Body of pancreas (tissue), 4 donors: ENCODE data around the gene RIMS3. TPM values are rescaled to one million over a fixed set of nuclear protein-coding genes. Genes with fewer than 3 reads are reported as not detected.
A peak's percentile ranks its signal among the peaks of the same experiment; 100 is the strongest.

Experiments
- ATAC-seq: fragments of 150-250 bp; one replicate; pipeline ENCODE4 v1.9.1; 2016
- DNase-seq, 4 donors: peaks; one replicate each; pipeline ENCODE4 v3.0.0-alpha.2; 2019
- H3K27ac ChIP-seq, 4 donors: fragments of 200-600 bp; sonication (generic); 1 replicate in 3 of 4; 2 replicates in 1 of 4; pipeline versions ENCODE4 v1.5.1 to v1.6.1; 2016 to 2019; ENCODE audit warnings: mild to moderate bottlenecking in 1 of 4, mixed read lengths in 1 of 4, moderate library complexity in 1 of 4
- H3K27me3 ChIP-seq, 2 donors: fragments of 200-600 bp; sonication (generic); one replicate each; pipeline ENCODE4 v1.6.0; 2016; ENCODE audit warnings: mild to moderate bottlenecking in 1 of 2
- H3K36me3 ChIP-seq, 2 donors: fragments of 200-600 bp; sonication (generic); replicated peaks in 1 of 2; 2 replicates each; pipeline ENCODE4 v1.5.1; 2016; ENCODE audit warnings: low read depth in 2 of 2; ENCODE audit not compliant: insufficient read depth in 1 of 2
- H3K4me1 ChIP-seq: fragments of 200-600 bp; sonication (generic); one replicate; pipeline ENCODE4 v1.6.0; 2016
- H3K4me3 ChIP-seq, 2 donors: fragments of 200-600 bp; sonication (generic); 1 replicate in 1 of 2; 2 replicates in 1 of 2; pipeline ENCODE4 v1.5.1; 2016 to 2019
- H3K9me3 ChIP-seq, 3 donors: fragments of 200-600 bp; sonication (generic); 1 replicate in 2 of 3; 2 replicates in 1 of 3; pipeline ENCODE4 v1.5.1; 2016
- POLR2A ChIP-seq, 3 donors: fragments of 450-650 bp; IDR thresholded peaks; one replicate each; pipeline ENCODE4 v1.6.1; 2016; ENCODE audit warnings: antibody characterized with exemption in 3 of 3, mild to moderate bottlenecking in 2 of 3
- WGBS, 2 donors: methylation state at CpG; one replicate each; pipeline ENCODE4 v1.1.5; 2017; 5-methylcytosine and 5-hydroxymethylcytosine counted together
- intact Hi-C: fragments of 100-400 bp; cut with DNase I; formaldehyde crosslinking; loops from one replicate; pipeline ENCODE4 v1.15.1; 2023
- total RNA-seq, 2 donors: library from RNA; depleted of rRNA; stranded (reverse); fragments of >200 nt; gene quantifications; one replicate each; pipeline ENCODE4 v1.1.0, GENCODE V29; 2016
- TF ChIP-seq, protein P1 (sequence below), 7 experiments: fragments of 450-650 bp in 4 of 7; fragments of 200-600 bp in 3 of 7; sonication (generic) in 3 of 7; IDR thresholded peaks; one replicate each; pipeline ENCODE4 v1.5.1; 2016 to 2019; ENCODE audit warnings: antibody characterized with exemption in 7 of 7

RIMS3 gene
- total RNA-seq, 2 donors from 2014 or later, result 0.66 to 2.1 TPM

DNA sequence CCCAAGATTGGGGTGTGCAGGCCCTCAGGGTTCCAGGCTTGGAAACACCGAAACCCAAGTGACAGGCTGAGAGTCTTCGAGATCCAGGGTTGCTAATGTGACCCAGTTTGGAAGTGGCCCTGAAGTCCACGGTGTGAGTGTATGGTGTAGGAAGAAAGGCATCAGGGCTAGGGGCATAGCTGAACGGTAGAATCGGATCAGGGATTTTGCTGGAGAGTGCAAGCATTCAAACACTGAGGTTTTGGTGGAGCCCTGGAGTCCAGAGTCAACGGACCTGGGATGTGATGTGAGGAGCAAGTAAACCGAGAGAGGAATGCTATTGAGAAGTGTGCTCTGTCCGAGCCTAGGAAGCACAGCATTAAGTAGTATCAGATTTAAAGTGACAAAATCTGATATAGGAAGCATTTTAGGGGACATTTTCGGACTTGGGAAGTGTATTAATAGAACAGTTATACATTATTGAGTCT, 27.0 kb upstream of the RIMS3 start:
- Histone ChIP-seq H3K9me3 (no peaks in the 10 kb centered on the region), H3K36me3 (no peaks in the 10 kb centered on the region), H3K4me1 (peaks cover 45% of the 10 kb centered on the region), H3K27me3 (no peaks in the 10 kb centered on the region), H3K27ac (peak overlapping the region; percentile 97 to 99 (median 98)), H3K4me3 (peak overlapping the region; percentile 44 to 80)
- DNase-seq, result peak in 1 of 4 donors; percentile 26
- TF ChIP-seq, protein P1, sequence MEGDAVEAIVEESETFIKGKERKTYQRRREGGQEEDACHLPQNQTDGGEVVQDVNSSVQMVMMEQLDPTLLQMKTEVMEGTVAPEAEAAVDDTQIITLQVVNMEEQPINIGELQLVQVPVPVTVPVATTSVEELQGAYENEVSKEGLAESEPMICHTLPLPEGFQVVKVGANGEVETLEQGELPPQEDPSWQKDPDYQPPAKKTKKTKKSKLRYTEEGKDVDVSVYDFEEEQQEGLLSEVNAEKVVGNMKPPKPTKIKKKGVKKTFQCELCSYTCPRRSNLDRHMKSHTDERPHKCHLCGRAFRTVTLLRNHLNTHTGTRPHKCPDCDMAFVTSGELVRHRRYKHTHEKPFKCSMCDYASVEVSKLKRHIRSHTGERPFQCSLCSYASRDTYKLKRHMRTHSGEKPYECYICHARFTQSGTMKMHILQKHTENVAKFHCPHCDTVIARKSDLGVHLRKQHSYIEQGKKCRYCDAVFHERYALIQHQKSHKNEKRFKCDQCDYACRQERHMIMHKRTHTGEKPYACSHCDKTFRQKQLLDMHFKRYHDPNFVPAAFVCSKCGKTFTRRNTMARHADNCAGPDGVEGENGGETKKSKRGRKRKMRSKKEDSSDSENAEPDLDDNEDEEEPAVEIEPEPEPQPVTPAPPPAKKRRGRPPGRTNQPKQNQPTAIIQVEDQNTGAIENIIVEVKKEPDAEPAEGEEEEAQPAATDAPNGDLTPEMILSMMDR (IDR thresholded peaks at IDR 0.05), result no peak
- TF ChIP-seq POLR2A (IDR thresholded peaks at IDR 0.05), result no peak
- intact Hi-C loops, result no loop called here
- WGBS, 2 donors, result 1% methylated on average over 9 of the region's 9 CpGs
- peak; percentile 16 for ATAC-seq

DNA sequence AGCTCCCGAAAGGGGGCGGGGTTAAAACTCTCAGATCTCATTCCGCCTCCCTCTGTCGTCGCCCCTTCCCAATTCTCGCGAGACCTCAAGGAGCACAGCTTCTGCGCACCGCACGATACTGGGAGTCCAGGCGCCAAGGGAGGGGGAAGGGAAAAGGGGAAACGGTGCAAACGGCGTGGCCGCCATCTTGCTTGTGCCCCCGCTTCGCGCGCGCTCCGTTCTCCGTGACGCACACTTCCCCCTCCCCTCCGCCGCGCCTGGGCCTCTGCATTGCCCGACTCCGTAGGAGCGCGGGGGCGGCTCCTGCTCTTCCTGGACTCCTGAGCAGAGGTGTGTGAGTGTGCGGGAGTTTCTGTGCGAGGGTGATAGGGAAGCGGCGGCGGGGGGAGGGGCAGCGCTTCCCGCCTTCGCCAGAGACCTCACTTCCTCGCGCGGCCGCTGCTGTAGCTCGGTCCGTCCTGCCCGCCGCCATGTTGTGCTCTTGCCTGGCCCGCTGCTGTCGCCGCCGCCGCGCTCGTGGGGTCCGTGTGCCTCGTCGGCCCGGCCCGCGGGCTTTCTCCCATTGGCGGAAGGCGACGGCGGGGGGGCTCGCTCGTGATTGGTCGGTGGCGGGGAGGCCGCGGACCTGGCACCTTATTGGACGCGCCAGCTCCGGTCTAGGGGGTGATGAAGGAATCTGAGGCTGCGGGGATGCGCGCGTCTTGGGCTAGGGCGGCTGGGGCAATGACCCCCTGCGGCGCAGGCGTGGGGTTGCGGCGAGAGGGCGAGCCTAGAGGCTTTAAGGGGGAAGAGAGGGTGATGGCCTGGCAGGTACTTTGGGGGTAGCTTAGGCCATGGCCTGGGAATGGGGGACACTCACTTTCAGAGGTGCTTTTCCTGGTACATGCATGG, 26.3 kb upstream of the RIMS3 start, which contains the start of gene NFYC:
Gene NFYC (plus strand): TSS at position 167 of the 891 bp plus-strand sequence. CDS start 47,140 bp downstream, outside the sequence.
- peaks cover 39% of the 10 kb centered on the region for H3K4me1 ChIP-seq
- WGBS, 2 donors, result 0 to 1% methylated on average over 40 to 84 of the region's 84 CpGs
- H3K36me3 ChIP-seq, result no peaks in the 10 kb centered on the region
- DNase-seq, result peak; percentile 97 to 99 (median 98)
- peak within 1 kb of the TSS; percentile 97 to 99 (median 98) for H3K27ac ChIP-seq
- intact Hi-C loops, result no loop called here
- H3K4me3 ChIP-seq, result peak within 1 kb of the TSS; percentile 44 to 80
- ATAC-seq, result peak; percentile 94
- no peaks in the 10 kb centered on the region for H3K27me3 ChIP-seq
- H3K9me3 ChIP-seq, result no peaks in the 10 kb centered on the region
- peak; percentile 88 to 95 (median 94) for TF ChIP-seq POLR2A (IDR thresholded peaks at IDR 0.05)
- TF ChIP-seq, protein P1 (IDR thresholded peaks at IDR 0.05), result peak in 4 of 7 experiments; percentile 16 to 34 (median 20)

DNA sequence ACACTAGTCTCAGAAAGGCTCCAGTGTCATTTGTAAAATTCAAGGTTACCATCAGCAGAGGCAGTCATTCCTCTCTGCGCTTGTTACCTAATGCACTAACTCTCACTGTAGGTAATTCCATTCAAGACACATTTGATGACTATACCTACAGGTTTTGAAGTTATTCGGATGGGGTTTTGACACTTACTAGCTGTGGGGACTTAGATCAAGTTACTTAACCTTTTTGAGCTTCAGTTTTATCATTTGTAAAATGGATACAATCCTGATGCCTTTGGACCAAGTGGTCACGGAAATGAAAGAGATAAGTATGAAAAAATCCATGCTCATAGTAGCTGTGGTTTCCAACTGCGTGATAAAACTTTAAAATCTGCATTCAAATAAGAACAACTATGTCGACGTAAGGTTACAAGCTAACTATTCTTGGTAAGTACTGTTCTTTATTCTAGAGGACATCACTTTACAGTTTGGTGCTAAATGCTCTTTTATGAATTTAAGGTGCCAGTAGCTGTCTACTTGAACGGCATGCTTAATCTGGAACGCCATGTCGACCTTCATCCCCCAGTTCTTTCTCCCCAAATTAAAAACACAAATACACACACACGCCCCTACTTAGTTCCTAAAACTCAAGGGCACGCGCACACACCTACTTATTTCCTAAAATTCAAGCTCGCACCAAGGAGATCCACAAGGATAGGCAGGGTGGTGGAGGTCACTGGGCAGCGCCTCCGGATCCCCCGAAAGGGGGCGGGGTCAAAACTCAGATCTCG, 25.5 kb upstream of the RIMS3 start:
- ATAC-seq (no peak), DNase-seq (no peak)
- Histone ChIP-seq H3K9me3 (no peaks in the 10 kb centered on the region), H3K36me3 (no peaks in the 10 kb centered on the region), H3K27me3 (no peaks in the 10 kb centered on the region), H3K27ac (peak overlapping the region; percentile 97 to 99 (median 98)), H3K4me3 (peak overlapping the region; percentile 44 to 80), H3K4me1 (peaks cover 31% of the 10 kb centered on the region)
- TF ChIP-seq, protein P1 (IDR thresholded peaks at IDR 0.05), result no peak
- TF ChIP-seq POLR2A (IDR thresholded peaks at IDR 0.05), result no peak
- WGBS, 2 donors, result 12% methylated on average over 18 of the region's 18 CpGs
- intact Hi-C loops, result no loop called here

DNA sequence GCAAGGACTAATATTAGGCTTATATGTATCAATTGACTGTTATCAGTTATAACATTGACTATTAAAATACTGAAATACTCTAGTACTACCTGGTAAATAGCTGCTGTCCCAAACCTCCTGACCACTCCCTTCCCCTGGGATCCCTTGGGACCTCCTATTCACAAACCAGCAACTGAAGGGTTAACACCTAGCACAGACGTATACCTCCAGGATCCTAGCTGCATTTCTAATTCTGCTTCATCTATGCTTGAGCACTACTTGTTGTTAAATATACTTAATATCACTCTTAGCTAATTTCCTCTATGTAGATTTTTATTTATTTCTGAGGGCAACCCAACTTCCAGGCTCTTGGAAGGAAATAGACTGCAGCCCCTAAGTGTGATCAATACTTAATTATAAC, 24.3 kb upstream of the RIMS3 start:
- no peaks in the 10 kb centered on the region for H3K27me3 ChIP-seq
- no peaks in the 10 kb centered on the region for H3K36me3 ChIP-seq
- no peak overlapping the region for H3K4me3 ChIP-seq
- H3K27ac ChIP-seq, result no peak overlapping the region
- H3K9me3 ChIP-seq, result no peaks in the 10 kb centered on the region
- H3K4me1 ChIP-seq, result peaks cover 31% of the 10 kb centered on the region
- ATAC-seq (no peak), DNase-seq (no peak)
- intact Hi-C loops, result no loop called here
- WGBS, 2 donors, result 18 to 38% methylated on average over 1 of the region's 1 CpG
- TF ChIP-seq, protein P1 (IDR thresholded peaks at IDR 0.05), result no peak
- TF ChIP-seq POLR2A (IDR thresholded peaks at IDR 0.05), result no peak
